Measurements from ENCODE around the gene GEMIN8. TPM values are rescaled to one million over a fixed set of nuclear protein-coding genes. Genes with fewer than 3 reads are reported as not detected.

The GEMIN8 gene
- total and polyA plus RNA-seq, 2 of the 8 experiments (the other 6 are each of a cell fraction or from before 2014, with no cell fraction given): 18.2 to 31.4 TPM

GRCh38 chrX:14073556-14073955 is 43.9 kb upstream of the GEMIN8 start:
- ChIA-PET CTCF (ENCODE audit: partially characterized antibody) (interaction anchor here (0.8 kb wide), 1 partner anchor 49 kb away, joined by 3 read pairs; no protein-coding TSS in a partner anchor), POLR2A (ENCODE audit: partially characterized antibody) (no interaction called here)
- Histone ChIP-seq H2BK12ac (ENCODE audit: low read depth, low read length) (no peak overlapping the region), H3K4me1 (replicated peaks in 1 of 4; ENCODE audit: control insufficient read depth in 3 of 4, insufficient read depth in 4 of 4, low read length in 3 of 4) (no peaks in the 10 kb centered on the region), H3K27ac (ENCODE audit: low read depth, low read length) (no peak overlapping the region), H4K20me1 (replicated peaks in 1 of 2; ENCODE audit: control insufficient read depth in 1 of 2, insufficient read depth in 2 of 2, low read length in 2 of 2) (no peaks in the 10 kb centered on the region), H2BK15ac (ENCODE audit: low read length) (no peak overlapping the region), H4K8ac (ENCODE audit: extremely low read depth, insufficient read depth, low read length) (no peak overlapping the region), H2BK120ac (replicated peaks; ENCODE audit: low read depth, low read length) (no peak overlapping the region), H2BK20ac (ENCODE audit: low read length) (no peak overlapping the region), H3K4ac (replicated peaks; ENCODE audit: insufficient read length, low read depth, low read length) (no peak overlapping the region), H3K79me2 (ENCODE audit: control insufficient read depth in 1 of 2, insufficient read depth in 2 of 2, low read length in 2 of 2) (no peaks in the 10 kb centered on the region), H2BK5ac (ENCODE audit: low read depth, low read length) (no peak overlapping the region), H3K79me1 (ENCODE audit: low read depth, low read length) (no peaks in the 10 kb centered on the region), H2AK5ac (ENCODE audit: low read depth, low read length) (no peak overlapping the region), H3K4me2 (ENCODE audit: insufficient read depth in 1 of 2, low read depth in 2 of 2, low read length in 2 of 2) (no peak overlapping the region), H3K4me3 (ENCODE audit: extremely low read depth in 1 of 4, insufficient read depth in 2 of 4, low read depth in 3 of 4, low read length in 4 of 4) (no peak overlapping the region), H3K18ac (ENCODE audit: extremely low read depth, low read length) (no peak overlapping the region), H2AFZ (ENCODE audit: low read length) (no peak overlapping the region), H3K23me2 (ENCODE audit: low read depth, low read length) (no peaks in the 10 kb centered on the region), H3K9ac (replicated peaks in 1 of 4; ENCODE audit: extremely low read depth in 1 of 4, low read depth in 3 of 4, low read length in 3 of 4) (no peak overlapping the region), H3K23ac (ENCODE audit: insufficient read length) (no peak overlapping the region), H4K5ac (ENCODE audit: insufficient read length, low read depth, low read length) (no peak overlapping the region), H3K14ac (ENCODE audit: insufficient read length) (no peak overlapping the region), H4K91ac (replicated peaks; ENCODE audit: insufficient read length, low read length) (no peak overlapping the region), H3K36me3 (ENCODE audit: control insufficient read depth in 2 of 4, insufficient read depth in 4 of 4, low read length in 3 of 4) (no peaks in the 10 kb centered on the region), H3K9me3 (ENCODE audit: insufficient read depth in 2 of 2, low read depth in 1 of 2, low read length in 1 of 2) (no peaks in the 10 kb centered on the region), H3K56ac (replicated peaks; ENCODE audit: insufficient read length, low read depth, low read length) (no peak overlapping the region), H3K27me3 (replicated peaks in 1 of 4; ENCODE audit: control insufficient read depth in 3 of 4, extremely low read depth in 1 of 4, insufficient read depth in 3 of 4, low read length in 3 of 4) (no peaks in the 10 kb centered on the region)
- no peak for FAIRE-seq
- no peak for DNase-seq (ENCODE audit: low read depth in 1 of 2, low spot score in 2 of 2)
- TF ChIP-seq MAX (IDR thresholded peaks at IDR 0.05): no peak
- TF ChIP-seq HDAC2 (IDR thresholded peaks at IDR 0.05; ENCODE audit: borderline replicate concordance in 1 of 2, low read depth in 2 of 2, low read length in 2 of 2): no peak
- TF ChIP-seq, protein P1, sequence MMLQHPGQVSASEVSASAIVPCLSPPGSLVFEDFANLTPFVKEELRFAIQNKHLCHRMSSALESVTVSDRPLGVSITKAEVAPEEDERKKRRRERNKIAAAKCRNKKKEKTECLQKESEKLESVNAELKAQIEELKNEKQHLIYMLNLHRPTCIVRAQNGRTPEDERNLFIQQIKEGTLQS (IDR thresholded peaks at IDR 0.05; ENCODE audit: insufficient read depth, low read depth, low read length): no peak
- no peak for TF ChIP-seq POU5F1 (IDR thresholded peaks at IDR 0.05; ENCODE audit: low read depth, low read length)
- TF ChIP-seq, protein P2, sequence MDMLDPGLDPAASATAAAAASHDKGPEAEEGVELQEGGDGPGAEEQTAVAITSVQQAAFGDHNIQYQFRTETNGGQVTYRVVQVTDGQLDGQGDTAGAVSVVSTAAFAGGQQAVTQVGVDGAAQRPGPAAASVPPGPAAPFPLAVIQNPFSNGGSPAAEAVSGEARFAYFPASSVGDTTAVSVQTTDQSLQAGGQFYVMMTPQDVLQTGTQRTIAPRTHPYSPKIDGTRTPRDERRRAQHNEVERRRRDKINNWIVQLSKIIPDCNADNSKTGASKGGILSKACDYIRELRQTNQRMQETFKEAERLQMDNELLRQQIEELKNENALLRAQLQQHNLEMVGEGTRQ (IDR thresholded peaks at IDR 0.05; ENCODE audit: low read length): no peak
- no peak for TF ChIP-seq KDM5A (IDR thresholded peaks at IDR 0.05; ENCODE audit: low read length)
- TF ChIP-seq POLR2AphosphoS5 (IDR thresholded peaks at IDR 0.05; ENCODE audit: low read depth, low read length): no peak
- TF ChIP-seq MAFK (IDR thresholded peaks at IDR 0.05; ENCODE audit: low read depth, low read length): no peak
- no peak for TF ChIP-seq CEBPB (IDR thresholded peaks at IDR 0.05; ENCODE audit: low read depth, low read length)
- no peak for TF ChIP-seq CHD2 (IDR thresholded peaks at IDR 0.05; ENCODE audit: low read length)
- TF ChIP-seq, protein P3, sequence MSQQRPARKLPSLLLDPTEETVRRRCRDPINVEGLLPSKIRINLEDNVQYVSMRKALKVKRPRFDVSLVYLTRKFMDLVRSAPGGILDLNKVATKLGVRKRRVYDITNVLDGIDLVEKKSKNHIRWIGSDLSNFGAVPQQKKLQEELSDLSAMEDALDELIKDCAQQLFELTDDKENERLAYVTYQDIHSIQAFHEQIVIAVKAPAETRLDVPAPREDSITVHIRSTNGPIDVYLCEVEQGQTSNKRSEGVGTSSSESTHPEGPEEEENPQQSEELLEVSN (IDR thresholded peaks at IDR 0.05): no peak
- TF ChIP-seq ZNF274 (IDR thresholded peaks at IDR 0.05; ENCODE audit: borderline replicate concordance, extremely low read depth, low read length): no peak
- TF ChIP-seq SIN3A (conservative IDR thresholded peaks at IDR 0.05 in 1 of 2, IDR thresholded peaks at IDR 0.05 in 1 of 2; ENCODE audit: low read depth in 1 of 2, low read length in 2 of 2): no peak

All from H1 (cell line).